ENCODE measurements around the gene JPH3. TPM values are rescaled to one million over a fixed set of nuclear protein-coding genes. Genes with fewer than 3 reads are reported as not detected.

The JPH3 gene
- polyA plus RNA-seq, 1 experiment: not detected

DNA sequence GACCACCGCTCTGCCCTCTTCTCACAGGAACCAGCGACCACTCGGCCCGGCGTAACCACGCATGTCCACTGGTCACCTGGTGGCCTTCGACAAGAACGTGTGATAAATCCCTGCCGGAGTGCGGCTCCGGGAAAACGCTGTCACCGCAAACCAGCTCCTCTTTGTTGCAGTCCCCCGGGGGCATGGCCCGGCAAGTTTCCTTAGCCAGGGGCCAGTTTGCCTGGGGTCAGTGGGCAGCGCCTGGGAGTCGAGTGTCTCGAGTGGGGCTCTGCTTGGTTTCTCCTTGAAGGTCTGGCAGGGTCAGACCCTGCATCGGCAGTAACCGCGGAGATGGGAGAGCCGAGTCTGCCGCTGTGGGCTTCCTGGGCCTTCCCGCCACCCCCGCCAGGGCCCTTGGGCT, 52.5 kb downstream of the JPH3 start:
- no peak for DNase-seq (ENCODE audit: low read depth)
- ChIA-PET CTCF (interaction anchor here (0.6 to 3.1 kb wide), 2 partner anchors 18 to 292 kb away, joined by 3 to 12 read pairs; no protein-coding TSS in a partner anchor), POLR2A (no interaction called here)
- H3K4me3 ChIP-seq (ENCODE audit: low read depth, low read length): no peak overlapping the region
- no peaks in the 10 kb centered on the region for H3K36me3 ChIP-seq (ENCODE audit: control insufficient read depth, insufficient read depth, low read length)
- no peak for TF ChIP-seq CTCF (IDR thresholded peaks at IDR 0.05; ENCODE audit: insufficient read depth, low read depth, low read length)
- H3K27me3 ChIP-seq (ENCODE audit: control insufficient read depth, insufficient read depth, low read length): peaks cover 6% of the 10 kb centered on the region

- CTCF ChIA-PET: no interaction called here
- POLR2A ChIA-PET: interaction anchor here (0.5 kb wide), 1 partner anchor 20 kb away, joined by 3 read pairs; no protein-coding TSS in a partner anchor
- no peak for TF ChIP-seq CTCF (IDR thresholded peaks at IDR 0.05; ENCODE audit: insufficient read depth, low read depth, low read length)
- Histone ChIP-seq H3K36me3 (ENCODE audit: control insufficient read depth, insufficient read depth, low read length) (no peaks in the 10 kb centered on the region), H3K27me3 (ENCODE audit: control insufficient read depth, insufficient read depth, low read length) (peaks cover 1% of the 10 kb centered on the region; the same call in 1 of the 2 replicates), H3K4me3 (ENCODE audit: low read depth, low read length) (no peak overlapping the region)
- DNase-seq (ENCODE audit: low read depth): no peak
Measured at GRCh38 chr16:87656328-87656727, 54.0 kb downstream of the JPH3 start.

- no peak for DNase-seq (ENCODE audit: low read depth)
- CTCF ChIA-PET: interaction anchor here (1.2 kb wide), 1 partner anchor 22 kb away, joined by 4 read pairs; no protein-coding TSS in a partner anchor
- POLR2A ChIA-PET: no interaction called here
- H3K27me3 ChIP-seq (ENCODE audit: control insufficient read depth, insufficient read depth, low read length): peaks cover 1% of the 10 kb centered on the region; the same call in 1 of the 2 replicates
- H3K4me3 ChIP-seq (ENCODE audit: low read depth, low read length): no peak overlapping the region
- no peak for TF ChIP-seq CTCF (IDR thresholded peaks at IDR 0.05; ENCODE audit: insufficient read depth, low read depth, low read length)
- no peaks in the 10 kb centered on the region for H3K36me3 ChIP-seq (ENCODE audit: control insufficient read depth, insufficient read depth, low read length)
Measured at GRCh38 chr16:87657621-87658192, 55.4 kb downstream of the JPH3 start.

- Histone ChIP-seq H3K27me3 (ENCODE audit: control insufficient read depth, insufficient read depth, low read length) (peaks cover 2% of the 10 kb centered on the region; the same call in 1 of the 2 replicates), H3K36me3 (ENCODE audit: control insufficient read depth, insufficient read depth, low read length) (no peaks in the 10 kb centered on the region), H3K4me3 (ENCODE audit: low read depth, low read length) (no peak overlapping the region)
- no peak for TF ChIP-seq CTCF (IDR thresholded peaks at IDR 0.05; ENCODE audit: insufficient read depth, low read depth, low read length)
- no peak for DNase-seq (ENCODE audit: low read depth)
- POLR2A ChIA-PET: no interaction called here
- CTCF ChIA-PET: interaction anchor here (2.2 kb wide), 1 partner anchor 22 kb away, joined by 8 read pairs; no protein-coding TSS in a partner anchor
Measured at GRCh38 chr16:87658564-87659225, 56.4 kb downstream of the JPH3 start.

- ChIA-PET CTCF (no interaction called here), POLR2A (no interaction called here)
- TF ChIP-seq CTCF (IDR thresholded peaks at IDR 0.05; ENCODE audit: insufficient read depth, low read depth, low read length): no peak
- Histone ChIP-seq H3K36me3 (ENCODE audit: control insufficient read depth, insufficient read depth, low read length) (no peaks in the 10 kb centered on the region), H3K27me3 (ENCODE audit: control insufficient read depth, insufficient read depth, low read length) (peaks cover 2% of the 10 kb centered on the region; the same call in 1 of the 2 replicates), H3K4me3 (ENCODE audit: low read depth, low read length) (no peak overlapping the region)
- DNase-seq (ENCODE audit: low read depth): no peak
Measured at GRCh38 chr16:87661561-87661960, 59.3 kb downstream of the JPH3 start.

Data from BJ (cell line).